AG04450 (cell line): Measurements from ENCODE around the gene ACADL. TPM values are rescaled to one million over a fixed set of nuclear protein-coding genes. Genes with fewer than 3 reads are reported as not detected.
"Not testable (repeated sequence)": the region's sequence is repeated elsewhere in the genome, so short reads cannot be mapped to it uniquely, and the experiment has no call there.

Source experiments
- CTCF ChIA-PET: fragments of 300-600, 350-600 bp; formaldehyde crosslinking; extraction: SDS; loops from one replicate; lab custom pipeline; 2022; ENCODE audit warnings: antibody characterized with exemption, inconsistent platforms; lab: Charles Lee
- POLR2A ChIA-PET: fragments of 350-600 bp; formaldehyde crosslinking; extraction: SDS; loops from one replicate; lab custom pipeline; 2021; ENCODE audit warnings: antibody characterized with exemption, inconsistent platforms; lab: Yijun Ruan, JAX
- DNase-seq: peaks from one replicate; pipeline ENCODE4 v3.0.0-alpha.2; 2011; ENCODE audit warnings: low read depth, low spot score
- H3K27ac ChIP-seq: one replicate; pipeline ENCODE4 v1.5.1; 2012; ENCODE audit warnings: low read depth, low read length, control low read depth
- H3K27me3 ChIP-seq: one replicate; pipeline ENCODE4 v1.6.0; 2012; ENCODE audit warnings: low read length; ENCODE audit not compliant: control insufficient read depth, insufficient read depth
- H3K4me3 ChIP-seq: 2 replicates; pipeline ENCODE4 v1.5.1; 2011; ENCODE audit warnings: mild to moderate bottlenecking, low read depth, low read length, control low read depth
- H3K9me3 ChIP-seq: 2 replicates; pipeline ENCODE4 v1.5.1; 2012; ENCODE audit warnings: low read length; ENCODE audit not compliant: control insufficient read depth, insufficient read depth
- polyA plus RNA-seq: library from polyadenylated mRNA; depleted of rRNA; stranded (reverse); fragments of >200 nt; gene quantifications from 2 replicates; pipeline ENCODE4 v1.2.3, GENCODE V29; 2011
- TF ChIP-seq, protein P1 (sequence below): IDR thresholded peaks from 2 replicates; pipeline ENCODE4 v1.5.1; 2011; ENCODE audit warnings: low read depth, low read length, control low read depth, inconsistent platforms

The ACADL gene
- polyA plus RNA-seq, 1 experiment, result not detected

DNA sequence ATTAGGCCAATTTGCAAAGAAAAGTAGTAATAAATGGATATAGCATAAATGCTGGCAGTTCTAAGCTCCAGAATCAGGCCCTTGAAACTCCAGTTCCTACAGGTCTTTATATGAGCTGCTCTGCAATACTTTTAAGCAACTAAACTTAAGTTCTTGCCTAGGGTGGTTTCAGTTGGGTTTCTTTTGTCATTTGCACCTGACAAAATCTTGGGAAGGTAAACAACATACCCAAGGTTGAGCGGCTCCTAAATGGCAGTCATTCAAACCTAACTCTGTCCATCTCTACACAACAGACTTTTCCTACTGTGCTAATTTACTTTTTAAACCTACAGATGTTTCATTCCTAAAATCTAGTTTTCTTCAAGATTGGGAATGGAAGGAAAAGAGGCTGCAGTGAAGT is 44.8 kb downstream of the ACADL start:
- no peak overlapping the region for H3K27ac ChIP-seq
- DNase-seq, result no peak
- H3K27me3 ChIP-seq, result no peaks in the 10 kb centered on the region
- ChIA-PET POLR2A (no interaction called here), CTCF (no interaction called here)
- TF ChIP-seq, protein P1, sequence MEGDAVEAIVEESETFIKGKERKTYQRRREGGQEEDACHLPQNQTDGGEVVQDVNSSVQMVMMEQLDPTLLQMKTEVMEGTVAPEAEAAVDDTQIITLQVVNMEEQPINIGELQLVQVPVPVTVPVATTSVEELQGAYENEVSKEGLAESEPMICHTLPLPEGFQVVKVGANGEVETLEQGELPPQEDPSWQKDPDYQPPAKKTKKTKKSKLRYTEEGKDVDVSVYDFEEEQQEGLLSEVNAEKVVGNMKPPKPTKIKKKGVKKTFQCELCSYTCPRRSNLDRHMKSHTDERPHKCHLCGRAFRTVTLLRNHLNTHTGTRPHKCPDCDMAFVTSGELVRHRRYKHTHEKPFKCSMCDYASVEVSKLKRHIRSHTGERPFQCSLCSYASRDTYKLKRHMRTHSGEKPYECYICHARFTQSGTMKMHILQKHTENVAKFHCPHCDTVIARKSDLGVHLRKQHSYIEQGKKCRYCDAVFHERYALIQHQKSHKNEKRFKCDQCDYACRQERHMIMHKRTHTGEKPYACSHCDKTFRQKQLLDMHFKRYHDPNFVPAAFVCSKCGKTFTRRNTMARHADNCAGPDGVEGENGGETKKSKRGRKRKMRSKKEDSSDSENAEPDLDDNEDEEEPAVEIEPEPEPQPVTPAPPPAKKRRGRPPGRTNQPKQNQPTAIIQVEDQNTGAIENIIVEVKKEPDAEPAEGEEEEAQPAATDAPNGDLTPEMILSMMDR, result no peak
- H3K4me3 ChIP-seq, result no peak overlapping the region
- H3K9me3 ChIP-seq, result no peaks in the 10 kb centered on the region

DNA sequence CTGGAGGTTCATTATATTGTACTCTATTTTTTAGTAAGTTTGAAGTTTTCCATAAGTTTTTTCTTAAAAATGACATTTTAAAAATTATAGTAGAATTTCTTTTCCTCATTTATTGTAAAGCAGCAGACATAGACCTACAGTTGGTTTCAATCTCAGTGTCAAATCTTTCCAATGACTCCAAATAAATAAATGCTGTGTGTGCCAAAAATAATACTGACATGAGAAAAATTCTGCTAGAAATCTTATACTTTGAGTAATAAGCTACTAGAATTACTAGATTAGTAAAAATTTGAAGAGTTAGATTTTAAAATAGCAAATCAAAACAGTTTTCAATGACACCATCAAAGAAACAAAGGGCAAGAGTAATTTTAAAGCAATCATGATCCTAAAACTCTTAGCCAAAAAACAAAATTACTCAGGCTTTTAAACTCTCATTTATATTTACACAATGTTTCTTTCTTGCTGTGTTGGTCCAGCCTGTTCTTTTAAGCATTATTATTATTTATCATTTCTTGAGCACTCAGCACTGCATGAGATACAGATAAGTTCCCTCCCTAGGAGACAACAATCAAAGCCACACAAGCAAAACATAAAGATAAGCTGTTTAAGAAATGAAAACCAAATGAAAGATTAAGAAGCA is 45.8 kb downstream of the ACADL start:
- no peak overlapping the region for H3K27ac ChIP-seq

DNA sequence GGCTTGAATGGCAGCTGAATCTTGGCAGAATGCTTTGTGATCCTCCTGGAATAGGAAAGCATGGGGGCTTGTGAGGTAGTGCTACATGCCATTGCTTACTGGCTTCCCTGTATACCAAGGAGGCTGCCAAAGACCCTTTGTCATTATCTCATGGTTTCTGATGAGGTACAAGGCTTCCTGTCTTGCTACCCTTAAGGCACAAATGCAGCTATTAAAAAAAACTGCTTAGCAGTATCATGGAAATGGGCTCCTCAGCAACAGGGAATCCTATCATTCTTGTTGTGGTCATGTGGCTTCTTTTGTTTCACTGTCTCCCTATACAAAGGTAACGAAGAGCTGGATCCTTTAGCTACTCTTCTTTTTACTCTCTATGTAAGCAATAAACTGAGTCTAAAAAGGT is 47.5 kb downstream of the ACADL start:
- no peak overlapping the region for H3K4me3 ChIP-seq
- TF ChIP-seq, protein P1, result no peak
- CTCF ChIA-PET, result interaction anchor here (0.7 to 1.9 kb wide), 3 partner anchors 17 to 107 kb away, joined by 3 to 6 read pairs (median 6); no protein-coding TSS in a partner anchor
- no peak for DNase-seq
- H3K9me3 ChIP-seq, result no peaks in the 10 kb centered on the region
- POLR2A ChIA-PET, result no interaction called here
- no peaks in the 10 kb centered on the region for H3K27me3 ChIP-seq
- H3K27ac ChIP-seq, result no peak overlapping the region

More for the DNA sequence above, 45.8 kb downstream of the ACADL start:
- TF ChIP-seq, protein P1, result no peak
- H3K27me3 ChIP-seq, result no peaks in the 10 kb centered on the region
- no peaks in the 10 kb centered on the region for H3K9me3 ChIP-seq
- ChIA-PET POLR2A (no interaction called here), CTCF (interaction anchor here (0.6 kb wide), 1 partner anchor 201 kb away, joined by 3 read pairs; no protein-coding TSS in a partner anchor)
- no peak overlapping the region for H3K4me3 ChIP-seq
- no peak for DNase-seq

DNA sequence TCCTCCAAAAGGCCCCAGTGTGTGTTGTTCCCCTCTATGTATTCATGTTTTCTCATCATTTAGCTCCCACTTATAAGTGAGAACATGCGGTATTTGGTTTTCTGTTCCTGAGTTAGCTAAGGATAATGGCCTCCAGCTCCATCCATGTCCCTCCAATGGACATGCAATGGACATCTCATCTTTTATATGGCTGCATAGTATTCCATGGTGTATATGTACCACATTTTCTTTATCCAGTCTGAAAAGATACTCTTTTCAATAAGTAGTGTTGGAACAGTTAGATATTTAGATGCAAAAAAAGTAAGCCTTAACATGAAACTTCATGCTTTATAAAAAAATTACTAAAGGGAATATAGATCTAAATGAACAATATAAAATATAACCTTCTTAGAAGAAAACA is 48.1 kb downstream of the ACADL start:
- POLR2A ChIA-PET, H3K27ac ChIP-seq: not testable (repeated sequence)
- CTCF ChIA-PET, result interaction anchor here (0.7 to 1.9 kb wide), 3 partner anchors 18 to 106 kb away, joined by 3 to 6 read pairs (median 6); no protein-coding TSS in a partner anchor

DNA sequence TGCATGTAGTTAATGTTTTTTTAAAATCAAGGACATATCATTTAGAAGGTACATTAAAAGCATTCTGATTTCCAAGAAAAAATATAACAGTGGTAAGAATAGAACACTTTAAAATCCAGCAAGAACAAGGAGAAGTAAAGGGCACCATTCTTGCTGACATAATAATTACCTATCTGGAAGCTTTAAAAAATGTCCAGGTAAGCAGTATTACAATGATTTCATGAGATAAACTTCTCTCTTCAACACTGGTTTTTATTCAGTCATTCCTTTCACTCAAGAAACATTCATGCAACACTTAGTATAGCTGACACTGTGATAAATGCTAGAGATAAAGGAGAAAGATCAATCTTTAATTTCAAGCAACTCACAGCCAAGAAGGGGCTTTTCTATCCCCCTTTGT is 51.2 kb downstream of the ACADL start:
- TF ChIP-seq, protein P1, result no peak
- CTCF ChIA-PET, result interaction anchor here (0.8 to 2.6 kb wide), 3 partner anchors 18 to 25 kb away, joined by 3 to 9 read pairs (median 4); no protein-coding TSS in a partner anchor
- H3K27me3 ChIP-seq, result no peaks in the 10 kb centered on the region
- DNase-seq, result no peak
- H3K4me3 ChIP-seq, result no peak overlapping the region
- no peak overlapping the region for H3K27ac ChIP-seq
- POLR2A ChIA-PET, result no interaction called here
- H3K9me3 ChIP-seq, result no peaks in the 10 kb centered on the region

More for the DNA sequence above, 48.1 kb downstream of the ACADL start:
- H3K27me3 ChIP-seq, H3K4me3 ChIP-seq, DNase-seq, H3K9me3 ChIP-seq: not testable (repeated sequence)
